GM12878 (cell line): Measurements from ENCODE around the gene PLEKHG1. TPM values are rescaled to one million over a fixed set of nuclear protein-coding genes. Genes with fewer than 3 reads are reported as not detected.
A peak's percentile ranks its signal among the peaks of the same experiment; 100 is the strongest.

Experiments
- BACH1 ChIP-seq: fragments of 450-650 bp; IDR thresholded peaks from 2 replicates; pipeline ENCODE4 v1.6.1; 2017; ENCODE audit warnings: mild to moderate bottlenecking, borderline replicate concordance
- BRCA1 ChIP-seq: IDR thresholded peaks from 2 replicates; pipeline ENCODE4 v1.6.1; 2011; ENCODE audit warnings: low read depth, low read length, improper control_type of control experiment
- CBFB ChIP-seq: IDR thresholded peaks from 2 replicates; pipeline ENCODE4 v1.6.1; 2016; ENCODE audit warnings: antibody characterized with exemption, low read depth
- CBX5 ChIP-seq: sonication (generic); IDR thresholded peaks from 2 replicates; pipeline ENCODE4 v1.6.1; 2016; ENCODE audit warnings: low read depth, moderate library complexity, mild to moderate bottlenecking, inconsistent platforms
- GATAD2B ChIP-seq: fragments of 450-650 bp; conservative IDR thresholded peaks from 2 replicates; pipeline ENCODE4 v1.6.1; 2017; ENCODE audit warnings: low read depth, mild to moderate bottlenecking, moderate library complexity
- IRF4 ChIP-seq: IDR thresholded peaks from 2 replicates; pipeline ENCODE4 v1.6.1; 2011; ENCODE audit warnings: low read depth, low read length
- IRF5 ChIP-seq: fragments of 450-650 bp; IDR thresholded peaks from 2 replicates; pipeline ENCODE4 v1.6.1; 2017; ENCODE audit warnings: borderline replicate concordance
- KDM1A ChIP-seq: fragments of 200-600 bp; sonication (generic); IDR thresholded peaks from 2 replicates; pipeline ENCODE4 v1.6.1; 2016; ENCODE audit warnings: borderline replicate concordance
- MEF2B ChIP-seq: fragments of 450-650 bp; IDR thresholded peaks from 2 replicates; pipeline ENCODE4 v1.6.1; 2018; ENCODE audit warnings: mild to moderate bottlenecking, moderate library complexity; ENCODE audit not compliant: partially characterized antibody, poor library complexity, severe bottlenecking
- MLLT1 ChIP-seq: fragments of 450-650 bp; IDR thresholded peaks from 2 replicates; pipeline ENCODE4 v1.6.1; 2016; ENCODE audit warnings: mild to moderate bottlenecking
- MTA2 ChIP-seq: fragments of 450-650 bp; IDR thresholded peaks from 2 replicates; pipeline ENCODE4 v1.6.1; 2016; ENCODE audit warnings: low read depth, mild to moderate bottlenecking, moderate library complexity
- NBN ChIP-seq: fragments of 450-650 bp; IDR thresholded peaks from 2 replicates; pipeline ENCODE4 v1.6.1; 2016
- NR2F1 ChIP-seq: fragments of 450-650 bp; conservative IDR thresholded peaks from 2 replicates; pipeline ENCODE4 v1.6.1; 2017; ENCODE audit warnings: mild to moderate bottlenecking
- RUNX3 ChIP-seq: IDR thresholded peaks from 2 replicates; pipeline ENCODE4 v1.6.1; 2012; ENCODE audit warnings: low read length, inconsistent platforms
- SKIL ChIP-seq: fragments of 450-650 bp; IDR thresholded peaks from 2 replicates; pipeline ENCODE4 v1.6.1; 2017; ENCODE audit warnings: mild to moderate bottlenecking, low read depth, inconsistent platforms; ENCODE audit not compliant: poor library complexity, severe bottlenecking
- SMAD5 ChIP-seq: IDR thresholded peaks from 2 replicates; pipeline ENCODE4 v1.6.1; 2016; ENCODE audit warnings: antibody characterized with exemption, low read depth
- TBL1XR1 ChIP-seq: IDR thresholded peaks from 2 replicates; pipeline ENCODE4 v1.6.1; 2012; ENCODE audit warnings: low read depth, low read length, improper control_type of control experiment
- TCF7 ChIP-seq: IDR thresholded peaks from 2 replicates; pipeline ENCODE4 v1.6.1; 2014; ENCODE audit warnings: antibody characterized with exemption, borderline replicate concordance
- USF1 ChIP-seq: IDR thresholded peaks from 2 replicates; pipeline ENCODE4 v1.6.1; 2011; ENCODE audit warnings: borderline replicate concordance, low read depth, mild to moderate bottlenecking, moderate library complexity, mixed read lengths, low read length; ENCODE audit not compliant: insufficient read depth; ENCODE audit errors: extremely low read length
- ZNF217 ChIP-seq: fragments of 450-650 bp; IDR thresholded peaks from 2 replicates; pipeline ENCODE4 v1.6.1; 2017; ENCODE audit warnings: antibody characterized with exemption, mild to moderate bottlenecking
- ZNF384 ChIP-seq: IDR thresholded peaks from 2 replicates; pipeline ENCODE4 v1.6.1; 2012; ENCODE audit warnings: low read depth, mild to moderate bottlenecking, low read length, improper control_type of control experiment, borderline replicate concordance
- ZNF592 ChIP-seq: fragments of 450-650 bp; IDR thresholded peaks from 2 replicates; pipeline ENCODE4 v1.6.1; 2017; ENCODE audit warnings: mild to moderate bottlenecking, moderate library complexity
- polyA plus RNA-seq, 11 experiments: library from polyadenylated mRNA; depleted of rRNA in 4 of 11; unstranded in 6 of 11; stranded (reverse) in 5 of 11; fragments of >200 nt; fragmentation: Nextera tagmentation in 4 of 11; fragmentation: Illumina TruSeq in 1 of 11; extraction: Ambion mirVana in 4 of 11; extraction: Trizol in 1 of 11; gene quantifications; 1 replicate in 1 of 11; 2 replicates in 10 of 11; pipeline versions ENCODE4 v1.2.1 to v1.2.3, GENCODE V29; 2011 to 2016; ENCODE audit warnings: inconsistent platforms in 2 of 11, missing spikeins in 2 of 11, low read depth in 1 of 11
- total RNA-seq, 4 experiments: library from RNA; depleted of rRNA in 3 of 4; stranded (reverse); fragments of >200 nt in 3 of 4; fragmentation: Illumina TruSeq in 1 of 4; extraction: Trizol in 1 of 4; gene quantifications; 2 replicates each; pipeline versions ENCODE4 v1.2.1 to v1.2.3, GENCODE V29; 2013 to 2021

PLEKHG1 gene
- total and polyA plus RNA-seq, 10 of the 15 experiments (the other 5 are each of a cell fraction or from before 2014, with no cell fraction given), result 0.77 to 17.2 (median 4.9) TPM

DNA sequence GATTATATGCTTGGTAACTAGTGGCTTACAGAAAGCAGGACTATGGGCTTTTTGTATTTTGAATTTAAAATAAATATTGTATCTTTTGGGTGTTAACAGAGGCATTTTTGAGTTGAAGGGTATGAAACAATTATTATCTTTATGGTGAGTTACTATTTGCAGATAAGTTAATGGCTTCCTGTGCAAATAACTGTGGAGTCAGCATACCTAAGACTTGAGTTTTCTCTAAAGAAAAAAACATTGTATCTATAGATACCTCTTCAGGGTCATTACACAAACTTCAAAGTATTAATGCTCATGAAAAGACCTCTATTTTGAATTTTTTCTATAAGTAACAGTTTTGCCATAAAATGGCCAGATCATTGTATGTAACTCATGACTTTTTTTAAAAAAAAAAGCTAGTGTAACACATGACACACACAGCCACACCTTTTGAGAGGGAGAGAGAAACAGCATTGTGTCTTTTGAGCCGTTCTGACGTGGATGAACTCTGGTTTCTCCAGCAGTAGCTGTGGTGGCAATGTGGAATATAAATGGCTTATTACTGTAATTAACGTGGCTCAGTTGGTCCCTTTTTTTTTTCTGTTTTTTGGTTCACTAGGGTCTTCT lies 36.3 kb downstream of the PLEKHG1 start (continued):
- TF ChIP-seq IRF5 (no peak), USF1 (no peak), ZNF592 (peak; percentile 14; the same call in 1 of the 2 replicates), ZNF217 (no peak), NBN (no peak), GATAD2B (no peak), MLLT1 (peak; percentile 50; the same call in 1 of the 2 replicates), NR2F1 (no peak), KDM1A (no peak), BRCA1 (no peak), ZNF384 (peak; percentile 79), TCF7 (no peak), TBL1XR1 (no peak), SKIL (no peak), CBX5 (no peak), IRF4 (no peak), MTA2 (no peak), RUNX3 (no peak), CBFB (no peak), MEF2B (no peak), SMAD5 (no peak), BACH1 (no peak)
